ENCODE data around the gene RAPGEF4. TPM values are rescaled to one million over a fixed set of nuclear protein-coding genes. Genes with fewer than 3 reads are reported as not detected.

The RAPGEF4 gene
- total and polyA plus RNA-seq, 2 of the 4 experiments (the other 2 are of a cell fraction): 1.7 to 3.2 TPM

GRCh38 chr2:172931918-172932520 lies 196.4 kb downstream of the RAPGEF4 start:
- Histone ChIP-seq H4K91ac (ENCODE audit: insufficient read depth, low read depth, low read length) (no peak overlapping the region), H3K9me3 (ENCODE audit: control insufficient read depth, insufficient read depth, low read length) (no peaks in the 10 kb centered on the region), H3K27me3 (ENCODE audit: control insufficient read depth, insufficient read depth, low read length) (no peaks in the 10 kb centered on the region), H3K4me3 (ENCODE audit: insufficient read depth, low read depth, low read length) (no peak overlapping the region), H2BK15ac (ENCODE audit: low read depth, low read length) (no peak overlapping the region), H3K18ac (ENCODE audit: low read depth, low read length) (no peak overlapping the region), H2AFZ (replicated peaks; ENCODE audit: low read length, poor library complexity) (no peak overlapping the region), H4K5ac (ENCODE audit: low read depth, low read length) (no peak overlapping the region), H3K9ac (ENCODE audit: low read depth, low read length) (no peak overlapping the region), H2AK5ac (ENCODE audit: low read depth, low read length) (no peak overlapping the region), H2AK9ac (replicated peaks; ENCODE audit: low read depth, low read length, poor library complexity) (no peak overlapping the region), H3K23ac (ENCODE audit: low read depth, low read length) (no peak overlapping the region), H3K4ac (ENCODE audit: low read depth, low read length) (no peak overlapping the region), H3K4me2 (ENCODE audit: low read depth, low read length) (peak overlapping the region; percentile 82; the same call in 1 of the 2 replicates), H3K36me3 (ENCODE audit: control insufficient read depth, insufficient read depth, low read length) (no peaks in the 10 kb centered on the region), H2BK20ac (ENCODE audit: low read depth, low read length) (no peak overlapping the region), H4K8ac (ENCODE audit: low read depth in 2 of 2, low read length in 2 of 2) (no peak overlapping the region), H2BK120ac (ENCODE audit: low read depth, low read length) (no peak overlapping the region), H3K56ac (ENCODE audit: extremely low read depth, insufficient read depth, low read length) (no peak overlapping the region), H3K4me1 (ENCODE audit: control insufficient read depth, insufficient read depth, low read length) (peaks cover 7% of the 10 kb centered on the region), H4K20me1 (ENCODE audit: insufficient read depth, low read length) (peaks cover 3% of the 10 kb centered on the region; the same call in 1 of the 2 replicates), H3K14ac (replicated peaks; ENCODE audit: low read depth, low read length) (no peak overlapping the region), H2BK5ac (ENCODE audit: low read depth, low read length, poor library complexity, severe bottlenecking) (no peak overlapping the region), H3K27ac (ENCODE audit: insufficient read depth, low read length) (no peak overlapping the region), H3K9me1 (ENCODE audit: insufficient read depth, low read length) (no peaks in the 10 kb centered on the region), H3K79me1 (ENCODE audit: low read depth in 1 of 2, low read length in 2 of 2) (no peaks in the 10 kb centered on the region)
- peak; percentile 45; the same call in 1 of the 2 replicates for ATAC-seq (ENCODE audit: low read depth)
- in situ Hi-C loops (cut with MboI; ENCODE audit: low sequenced_read_pairs): loop anchor here (5.0 kb wide), 1 partner anchor 120 kb away; no protein-coding TSS in a partner anchor
- dilution Hi-C loops (cut with HindIII; ENCODE audit: low sequenced_read_pairs, unreplicated experiment): no loop called here
- no TSS peak for BruUV-seq (replicated peaks)
- POLR2A ChIA-PET (ENCODE audit: unreplicated experiment): no interaction called here
- no peak for TF ChIP-seq RFX5 (IDR thresholded peaks at IDR 0.05; ENCODE audit: low read depth, low read length)
- no peak for TF ChIP-seq RCOR1 (IDR thresholded peaks at IDR 0.05; ENCODE audit: insufficient replicate concordance, low read length)
- TF ChIP-seq CHD1 (IDR thresholded peaks at IDR 0.05; ENCODE audit: low read depth, low read length): no peak
- no peak for TF ChIP-seq MAFK (IDR thresholded peaks at IDR 0.05; ENCODE audit: low read depth, low read length)
- TF ChIP-seq MAZ (IDR thresholded peaks at IDR 0.05; ENCODE audit: borderline replicate concordance, low read depth, low read length): no peak
- peak; percentile 82 for TF ChIP-seq SMC3 (IDR thresholded peaks at IDR 0.05; ENCODE audit: low read depth, low read length)
- no peak for TF ChIP-seq USF2 (IDR thresholded peaks at IDR 0.05; ENCODE audit: low read depth, low read length)
- no peak for TF ChIP-seq MXI1 (IDR thresholded peaks at IDR 0.05; ENCODE audit: borderline replicate concordance, low read depth, low read length)
- no peak for TF ChIP-seq CEBPB (IDR thresholded peaks at IDR 0.05; ENCODE audit: low read depth, low read length)
- TF ChIP-seq NFE2L2 (IDR thresholded peaks at IDR 0.05; ENCODE audit: low read depth, low read length): no peak
- TF ChIP-seq FOS (IDR thresholded peaks at IDR 0.05; ENCODE audit: low read depth, low read length): no peak
- TF ChIP-seq CTCF (conservative IDR thresholded peaks at IDR 0.05; ENCODE audit: low read depth, low read length): peak; percentile 83
- no peak for TF ChIP-seq BHLHE40 (IDR thresholded peaks at IDR 0.05; ENCODE audit: low read depth, low read length)
- TF ChIP-seq RAD21 (IDR thresholded peaks at IDR 0.05; ENCODE audit: low read length): peak; percentile 77
- no peak for TF ChIP-seq ELK1 (IDR thresholded peaks at IDR 0.05; ENCODE audit: borderline replicate concordance, low read depth, low read length)
- TF ChIP-seq POLR2A (IDR thresholded peaks at IDR 0.05; ENCODE audit: low read depth, low read length): no peak
- peak; percentile 78 for DNase-seq
- CTCF ChIA-PET: interaction anchor here (0.5 to 3.5 kb wide), 27 partner anchors 9 to 278 kb away, joined by 3 to 34 read pairs (median 3); no protein-coding TSS in a partner anchor
- WGBS, 2 experiments (ENCODE audit: extremely low coverage in 2 of 2, insufficient read length in 1 of 2): no CpG with 5 or more reads among the region's 8 CpGs
- intact Hi-C loops (cut with micrococcal nuclease): loop anchor here (1.0 to 10.0 kb wide), 5 partner anchors 68 to 337 kb away; no protein-coding TSS in a partner anchor

Data from IMR-90 (cell line).